Lower leg skin (tissue), 3 donors: ENCODE results near the gene APOC4.

Experiments
- POLR2A ChIP-seq, 2 donors: fragments of 450-650 bp; IDR thresholded peaks; one replicate each; pipeline ENCODE4 v1.6.1; 2016 to 2017; ENCODE audit warnings: antibody characterized with exemption in 2 of 2, mild to moderate bottlenecking in 1 of 2, moderate library complexity in 1 of 2
- TF ChIP-seq, protein P1 (sequence below), 3 donors: fragments of 450-650 bp; IDR thresholded peaks; one replicate each; pipeline ENCODE4 v1.5.1; 2016; ENCODE audit warnings: antibody characterized with exemption in 3 of 3, mild to moderate bottlenecking in 3 of 3, moderate library complexity in 2 of 3

- TF ChIP-seq, protein P1, sequence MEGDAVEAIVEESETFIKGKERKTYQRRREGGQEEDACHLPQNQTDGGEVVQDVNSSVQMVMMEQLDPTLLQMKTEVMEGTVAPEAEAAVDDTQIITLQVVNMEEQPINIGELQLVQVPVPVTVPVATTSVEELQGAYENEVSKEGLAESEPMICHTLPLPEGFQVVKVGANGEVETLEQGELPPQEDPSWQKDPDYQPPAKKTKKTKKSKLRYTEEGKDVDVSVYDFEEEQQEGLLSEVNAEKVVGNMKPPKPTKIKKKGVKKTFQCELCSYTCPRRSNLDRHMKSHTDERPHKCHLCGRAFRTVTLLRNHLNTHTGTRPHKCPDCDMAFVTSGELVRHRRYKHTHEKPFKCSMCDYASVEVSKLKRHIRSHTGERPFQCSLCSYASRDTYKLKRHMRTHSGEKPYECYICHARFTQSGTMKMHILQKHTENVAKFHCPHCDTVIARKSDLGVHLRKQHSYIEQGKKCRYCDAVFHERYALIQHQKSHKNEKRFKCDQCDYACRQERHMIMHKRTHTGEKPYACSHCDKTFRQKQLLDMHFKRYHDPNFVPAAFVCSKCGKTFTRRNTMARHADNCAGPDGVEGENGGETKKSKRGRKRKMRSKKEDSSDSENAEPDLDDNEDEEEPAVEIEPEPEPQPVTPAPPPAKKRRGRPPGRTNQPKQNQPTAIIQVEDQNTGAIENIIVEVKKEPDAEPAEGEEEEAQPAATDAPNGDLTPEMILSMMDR (IDR thresholded peaks at IDR 0.05): no peak
- no peak for TF ChIP-seq POLR2A (IDR thresholded peaks at IDR 0.05)
Measured at GRCh38 chr19:44892932-44893331, 49.1 kb upstream of the APOC4 start.
